ENCODE data around the gene FAH. TPM values are rescaled to one million over a fixed set of nuclear protein-coding genes. Genes with fewer than 3 reads are reported as not detected.

Gene FAH
- total RNA-seq, 1 donor from 2014 or later, result 67.6 TPM

DNA sequence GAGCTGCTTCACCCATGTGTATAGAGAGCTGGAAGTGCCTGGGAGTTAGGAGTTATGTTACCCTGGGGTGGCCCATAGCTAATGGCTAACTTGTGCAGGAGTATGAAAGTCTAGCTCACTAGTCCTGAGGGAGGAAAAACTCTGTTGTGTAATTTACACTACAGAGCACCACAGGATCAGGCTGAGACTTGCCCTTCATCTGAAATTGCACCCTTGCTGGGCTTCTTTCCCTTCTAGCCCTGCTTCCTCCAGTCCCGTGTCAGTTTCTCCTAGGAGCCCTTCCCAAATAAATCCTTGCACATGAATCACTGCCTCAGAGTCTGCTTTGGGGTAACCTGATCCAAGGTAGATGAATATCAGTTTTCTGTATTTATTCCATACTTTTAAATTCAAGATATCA, 59.2 kb downstream of the FAH start:
- intact Hi-C loops (cut with micrococcal nuclease), result no loop called here
- Mint-ChIP-seq H3K9me3 (no peaks in the 10 kb centered on the region), H3K27me3 (ENCODE audit: low read depth) (peaks cover 35% of the 10 kb centered on the region), H3K4me1 (ENCODE audit: low read depth) (no peaks in the 10 kb centered on the region), H3K27ac (no peak overlapping the region), H3K36me3 (ENCODE audit: low read depth) (no peaks in the 10 kb centered on the region), H3K4me3 (ENCODE audit: low read depth) (no peak overlapping the region)
- DNase-seq (ENCODE audit: low spot score), result no peak

DNA sequence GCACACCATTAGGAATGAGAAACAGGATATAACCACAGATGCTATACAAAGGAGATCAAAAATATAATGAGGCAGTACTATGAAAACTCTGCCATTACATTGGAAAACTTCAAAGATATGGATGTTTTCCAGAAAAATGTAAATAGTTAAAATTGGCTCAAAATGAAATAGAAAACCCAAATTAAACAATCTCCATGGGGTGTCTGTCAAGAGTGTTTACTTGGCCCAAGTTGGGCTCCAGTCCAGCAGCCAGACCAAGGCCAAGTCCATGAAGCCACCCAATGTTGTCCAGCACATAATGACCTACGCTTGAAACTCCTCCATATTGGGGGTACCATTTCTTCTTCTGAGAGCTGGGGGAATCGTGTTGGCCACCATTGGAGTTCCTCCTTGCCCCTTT, 62.1 kb downstream of the FAH start:
- H3K36me3 Mint-ChIP-seq (ENCODE audit: low read depth), result no peaks in the 10 kb centered on the region

DNA sequence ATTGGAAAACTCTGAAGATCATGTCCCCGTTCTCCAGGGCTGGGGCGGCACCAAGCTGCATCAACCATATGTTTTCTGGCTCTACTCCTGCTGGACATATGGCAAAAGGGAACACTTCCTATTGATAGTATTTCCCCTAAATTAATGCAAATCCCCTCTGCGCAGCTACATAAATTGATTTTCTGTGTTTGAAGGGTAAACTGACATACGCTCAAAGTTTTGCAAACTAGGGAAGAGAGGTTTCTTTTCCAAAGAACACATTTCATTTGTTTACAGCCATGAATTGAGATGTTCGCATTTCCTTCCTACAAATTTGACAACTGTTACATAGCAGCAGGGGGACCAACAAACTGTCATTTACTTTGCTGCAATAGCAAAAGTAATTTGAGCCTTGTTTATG, 63.3 kb downstream of the FAH start:
- no peaks in the 10 kb centered on the region for H3K36me3 Mint-ChIP-seq (ENCODE audit: low read depth)
- DNase-seq (ENCODE audit: low spot score), result no peak
- intact Hi-C loops (cut with micrococcal nuclease), result no loop called here

More for the DNA sequence above, 62.1 kb downstream of the FAH start:
- Mint-ChIP-seq H3K4me1 (ENCODE audit: low read depth) (no peaks in the 10 kb centered on the region), H3K27ac (no peak overlapping the region), H3K4me3 (ENCODE audit: low read depth) (no peak overlapping the region), H3K9me3 (no peaks in the 10 kb centered on the region), H3K27me3 (ENCODE audit: low read depth) (peaks cover 24% of the 10 kb centered on the region)
- DNase-seq (ENCODE audit: low spot score), result no peak
- intact Hi-C loops (cut with micrococcal nuclease), result no loop called here

DNA sequence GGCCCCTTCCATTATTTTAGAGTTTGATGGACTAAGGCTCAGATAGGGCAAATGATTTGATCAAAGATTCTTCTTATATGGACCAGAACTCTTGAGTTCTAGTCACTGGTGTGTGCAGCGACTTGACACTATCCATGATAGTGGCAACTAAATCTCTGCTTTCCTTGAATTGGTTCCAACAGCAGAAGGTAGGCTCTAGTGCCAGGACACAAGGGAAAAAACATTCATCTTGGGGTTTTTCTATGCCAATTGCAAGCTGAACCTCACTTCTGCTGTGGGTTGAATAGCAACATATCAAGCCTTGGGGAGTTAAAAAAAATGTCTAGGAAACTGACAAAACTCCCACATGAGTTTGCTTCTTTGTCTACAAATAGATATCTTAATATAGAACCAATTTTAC, 64.1 kb downstream of the FAH start:
- H3K9me3 Mint-ChIP-seq, result no peaks in the 10 kb centered on the region
- H3K36me3 Mint-ChIP-seq (ENCODE audit: low read depth), result no peaks in the 10 kb centered on the region
- intact Hi-C loops (cut with micrococcal nuclease), result no loop called here

More for the DNA sequence above, 63.3 kb downstream of the FAH start:
- Mint-ChIP-seq H3K9me3 (no peaks in the 10 kb centered on the region), H3K27ac (no peak overlapping the region), H3K4me3 (ENCODE audit: low read depth) (no peak overlapping the region), H3K4me1 (ENCODE audit: low read depth) (no peaks in the 10 kb centered on the region), H3K27me3 (ENCODE audit: low read depth) (peaks cover 20% of the 10 kb centered on the region)

DNA sequence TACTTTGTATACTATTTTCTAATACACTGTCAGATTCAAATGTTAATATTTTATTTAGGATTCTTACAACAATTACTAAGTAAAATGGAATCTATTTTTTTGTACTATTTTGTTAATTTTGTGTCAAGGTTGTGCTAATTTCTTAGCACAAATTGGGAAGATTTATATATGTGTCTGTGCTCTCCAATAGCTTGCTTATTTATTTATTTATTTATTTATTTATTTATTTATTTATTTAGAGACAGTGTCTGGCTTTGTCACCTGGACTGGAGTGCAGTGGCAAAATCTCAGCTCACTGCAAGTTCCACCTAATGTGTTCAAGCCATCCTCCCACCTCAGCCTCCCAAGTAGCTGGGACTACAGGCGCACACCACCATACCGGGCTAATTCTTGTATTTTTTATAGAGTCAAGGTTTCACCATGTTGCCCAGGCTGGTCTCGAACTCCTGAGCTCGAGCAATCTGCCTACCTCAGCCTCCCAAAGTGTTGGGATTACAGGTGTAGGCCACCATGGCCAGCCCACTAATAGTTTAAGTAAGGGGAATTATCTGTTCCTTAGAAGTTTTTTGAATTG, 64.6 kb downstream of the FAH start:
- no peak for DNase-seq (ENCODE audit: low spot score)
- H3K27me3 Mint-ChIP-seq (ENCODE audit: low read depth), result peaks cover 19% of the 10 kb centered on the region
- H3K4me1 Mint-ChIP-seq (ENCODE audit: low read depth), result no peaks in the 10 kb centered on the region
- no peak overlapping the region for H3K4me3 Mint-ChIP-seq (ENCODE audit: low read depth)
- H3K9me3 Mint-ChIP-seq, result no peaks in the 10 kb centered on the region
- H3K27ac Mint-ChIP-seq, result no peak overlapping the region
- no peaks in the 10 kb centered on the region for H3K36me3 Mint-ChIP-seq (ENCODE audit: low read depth)
- intact Hi-C loops (cut with micrococcal nuclease), result no loop called here

More for the DNA sequence above, 64.1 kb downstream of the FAH start:
- H3K27me3 Mint-ChIP-seq (ENCODE audit: low read depth), result peaks cover 20% of the 10 kb centered on the region
- no peak for DNase-seq (ENCODE audit: low spot score)
- no peak overlapping the region for H3K4me3 Mint-ChIP-seq (ENCODE audit: low read depth)
- no peaks in the 10 kb centered on the region for H3K4me1 Mint-ChIP-seq (ENCODE audit: low read depth)
- no peak overlapping the region for H3K27ac Mint-ChIP-seq

DNA sequence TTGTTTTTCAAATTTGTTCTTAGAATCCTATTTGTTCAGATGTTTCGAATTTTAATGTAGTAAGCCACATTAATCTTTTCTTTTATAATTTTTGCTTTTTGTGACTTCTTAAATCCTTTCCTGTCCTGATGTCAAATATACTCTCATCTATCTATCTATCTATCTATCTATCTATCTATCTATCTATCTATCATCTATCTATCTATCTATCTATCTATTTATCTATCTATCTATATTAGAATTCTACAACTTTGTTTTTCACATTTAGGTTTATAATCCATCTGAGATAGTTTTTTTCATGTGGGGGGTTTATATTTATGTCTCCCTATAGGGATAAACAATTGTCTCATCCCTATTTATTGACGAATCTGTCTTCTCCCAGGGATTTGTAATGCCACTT, 67.2 kb downstream of the FAH start:
- intact Hi-C loops (cut with micrococcal nuclease), result no loop called here
- H3K4me3 Mint-ChIP-seq (ENCODE audit: low read depth), result no peak overlapping the region
- no peaks in the 10 kb centered on the region for H3K9me3 Mint-ChIP-seq
- H3K4me1 Mint-ChIP-seq (ENCODE audit: low read depth), result no peaks in the 10 kb centered on the region
- DNase-seq (ENCODE audit: low spot score), result no peak
- no peak overlapping the region for H3K27ac Mint-ChIP-seq
- H3K36me3 Mint-ChIP-seq (ENCODE audit: low read depth), result no peaks in the 10 kb centered on the region
- peaks cover 11% of the 10 kb centered on the region for H3K27me3 Mint-ChIP-seq (ENCODE audit: low read depth)

DNA sequence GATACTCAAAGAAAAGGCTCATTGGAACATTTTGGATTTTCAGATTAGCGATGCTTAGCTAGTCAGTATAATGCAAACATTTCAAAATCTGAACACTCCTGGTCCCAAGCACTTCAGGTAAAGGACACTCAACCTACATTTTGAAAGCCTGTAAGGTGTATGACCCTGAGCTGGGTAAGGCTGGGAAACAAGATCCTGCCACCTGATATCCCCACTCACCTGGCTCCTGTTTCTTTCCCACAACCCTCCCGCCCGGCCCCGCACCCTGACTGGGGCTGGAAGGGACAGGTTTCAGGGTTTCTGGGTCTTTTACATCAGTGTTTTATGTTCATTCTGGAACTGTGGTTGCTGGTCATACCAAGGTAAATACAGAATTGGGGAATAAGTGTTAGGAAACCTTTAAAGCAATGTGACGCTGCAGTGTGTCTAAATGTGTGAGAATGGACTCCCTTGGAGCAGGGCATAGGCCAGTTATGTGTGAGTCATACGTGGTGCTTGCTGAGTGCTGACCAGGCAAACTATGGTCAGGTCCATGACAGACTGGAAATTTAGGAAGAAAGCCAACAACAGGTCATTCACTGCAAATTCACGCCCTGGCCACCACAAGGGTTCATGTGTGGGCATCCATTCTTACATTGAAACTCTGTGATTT, 76.3 kb downstream of the FAH start:
- DNase-seq (ENCODE audit: low spot score), result no peak
- no peaks in the 10 kb centered on the region for H3K36me3 Mint-ChIP-seq (ENCODE audit: low read depth)
- no peak overlapping the region for H3K4me3 Mint-ChIP-seq (ENCODE audit: low read depth)
- intact Hi-C loops (cut with micrococcal nuclease), result no loop called here
- H3K27ac Mint-ChIP-seq, result no peak overlapping the region
- no peaks in the 10 kb centered on the region for H3K4me1 Mint-ChIP-seq (ENCODE audit: low read depth)
- no peaks in the 10 kb centered on the region for H3K9me3 Mint-ChIP-seq
- H3K27me3 Mint-ChIP-seq (ENCODE audit: low read depth), result peaks cover 24% of the 10 kb centered on the region

DNA sequence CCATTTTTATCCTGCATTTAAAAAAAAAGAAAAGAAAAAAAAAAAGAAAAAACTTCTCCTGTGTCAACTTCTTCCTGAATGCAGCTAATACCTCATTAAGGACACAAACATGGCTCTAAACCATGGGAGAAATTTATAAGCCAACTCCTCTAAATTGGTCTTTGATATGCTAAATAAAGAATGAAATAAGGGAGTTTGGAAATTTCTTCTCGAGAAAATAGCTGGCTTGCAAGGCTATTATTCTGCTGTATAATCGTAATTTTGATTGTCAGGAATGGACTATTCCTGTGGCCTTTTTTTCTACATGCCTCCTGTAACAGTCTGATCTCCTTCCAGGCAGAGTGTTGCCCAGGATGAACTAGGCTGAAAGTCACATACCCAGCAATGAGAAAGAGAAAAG, 78.6 kb downstream of the FAH start:
- no peaks in the 10 kb centered on the region for H3K36me3 Mint-ChIP-seq (ENCODE audit: low read depth)
- H3K4me3 Mint-ChIP-seq (ENCODE audit: low read depth), result no peak overlapping the region
- H3K9me3 Mint-ChIP-seq, result no peaks in the 10 kb centered on the region
- H3K4me1 Mint-ChIP-seq (ENCODE audit: low read depth), result no peaks in the 10 kb centered on the region
- DNase-seq (ENCODE audit: low spot score), result no peak
- no peak overlapping the region for H3K27ac Mint-ChIP-seq
- intact Hi-C loops (cut with micrococcal nuclease), result no loop called here
- peaks cover 14% of the 10 kb centered on the region for H3K27me3 Mint-ChIP-seq (ENCODE audit: low read depth)

DNA sequence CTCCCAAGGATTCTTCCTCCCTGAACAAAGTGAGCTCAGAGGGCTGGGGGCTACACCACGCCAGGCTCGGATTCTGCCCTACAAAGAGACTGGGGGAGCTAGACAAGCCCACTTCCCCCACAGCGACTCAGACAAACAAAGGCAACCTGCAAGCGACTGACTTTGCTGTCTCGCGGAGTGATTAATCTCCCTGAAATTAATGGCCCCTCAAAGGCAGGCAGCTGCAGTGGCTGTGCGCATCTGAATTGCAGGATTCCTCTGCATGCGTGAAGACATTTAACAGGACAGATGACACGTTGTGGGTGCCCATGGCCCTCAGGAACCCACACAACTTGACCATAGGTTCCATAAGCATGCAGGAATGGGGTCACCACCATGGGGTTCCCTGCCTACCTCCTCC, 80.8 kb downstream of the FAH start:
- Mint-ChIP-seq H3K4me3 (ENCODE audit: low read depth) (no peak overlapping the region), H3K27ac (no peak overlapping the region), H3K27me3 (ENCODE audit: low read depth) (peaks cover 7% of the 10 kb centered on the region), H3K36me3 (ENCODE audit: low read depth) (no peaks in the 10 kb centered on the region), H3K4me1 (ENCODE audit: low read depth) (no peaks in the 10 kb centered on the region), H3K9me3 (no peaks in the 10 kb centered on the region)
- intact Hi-C loops (cut with micrococcal nuclease), result no loop called here
- DNase-seq (ENCODE audit: low spot score), result no peak

DNA sequence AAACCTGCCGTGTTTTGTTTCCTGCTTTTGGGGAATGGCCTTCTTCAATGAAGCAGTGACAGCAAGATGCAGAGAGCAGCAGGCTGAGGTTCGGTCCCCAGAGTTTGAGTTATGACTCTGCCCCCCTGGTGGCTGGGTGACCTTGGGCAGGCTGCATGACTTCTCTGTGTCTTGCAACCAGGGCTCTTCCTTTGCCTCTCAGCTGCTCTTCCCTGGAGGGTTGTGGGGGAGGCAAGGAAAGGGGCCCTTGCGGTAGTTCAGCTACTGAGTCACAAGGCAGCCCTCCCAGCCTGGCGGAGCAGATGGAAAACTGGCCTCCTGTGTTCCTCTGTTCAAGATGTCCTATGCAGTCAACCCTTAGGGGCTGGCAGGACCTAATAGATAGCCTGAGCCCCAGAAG, 82.1 kb downstream of the FAH start:
- Mint-ChIP-seq H3K27me3 (ENCODE audit: low read depth) (peaks cover 7% of the 10 kb centered on the region), H3K27ac (no peak overlapping the region), H3K4me3 (ENCODE audit: low read depth) (no peak overlapping the region), H3K9me3 (no peaks in the 10 kb centered on the region), H3K4me1 (ENCODE audit: low read depth) (no peaks in the 10 kb centered on the region), H3K36me3 (ENCODE audit: low read depth) (no peaks in the 10 kb centered on the region)
- peak; percentile 26 for DNase-seq (ENCODE audit: low spot score)
- intact Hi-C loops (cut with micrococcal nuclease), result no loop called here

Other genes with a start within 250 kb of the FAH start
- gene BCL2A1, start 181.8 kb upstream of the FAH start, total RNA-seq, result 101 and 104 TPM in 2 replicates
- 41.9 and 42.8 TPM in 2 replicates for gene ZFAND6, start 93.3 kb upstream of the FAH start, total RNA-seq
- not detected in 2 replicates for gene CTXND1, start 99.2 kb downstream of the FAH start, total RNA-seq